Activated CD4-positive, alpha-beta T cell treated with anti-CD3 and anti-CD28 coated beads, Interleukin-2, amount 10 ng/mL, durations not matched to agents 7 days and 5 days (primary cell): Measurements from ENCODE around the gene GPBP1. TPM values are rescaled to one million over a fixed set of nuclear protein-coding genes. Genes with fewer than 3 reads are reported as not detected.
"Not testable (repeated sequence)": the region's sequence is repeated elsewhere in the genome, so short reads cannot be mapped to it uniquely, and the experiment has no call there.

Experiments used
- CTCF ChIA-PET: fragments of 350-600 bp; sonication (Branson Sonifier 250); formaldehyde crosslinking; loops from one replicate; lab custom pipeline; 2021; ENCODE audit warnings: antibody characterized with exemption; lab: Charles Lee
- POLR2A ChIA-PET: fragments of 350-600 bp; sonication (Branson Sonifier 250); formaldehyde crosslinking; loops from one replicate; lab custom pipeline; 2021; ENCODE audit warnings: antibody characterized with exemption; lab: Charles Lee
- DNase-seq: peaks from one replicate; pipeline ENCODE4 v3.0.0-alpha.2; 2020
- H3K27ac Mint-ChIP-seq: one replicate; pipeline ENCODE4 v1.8.0; 2021; ENCODE audit warnings: mild to moderate bottlenecking, moderate library complexity, mixed read lengths
- H3K27me3 Mint-ChIP-seq: one replicate; pipeline ENCODE4 v1.8.0; 2021; ENCODE audit warnings: mixed read lengths
- H3K36me3 Mint-ChIP-seq: one replicate; pipeline ENCODE4 v1.8.0; 2021; ENCODE audit warnings: low read depth, mixed read lengths
- H3K4me1 Mint-ChIP-seq: one replicate; pipeline ENCODE4 v1.8.0; 2021; ENCODE audit warnings: mixed read lengths
- H3K4me3 Mint-ChIP-seq: one replicate; pipeline ENCODE4 v1.8.0; 2021; ENCODE audit warnings: mild to moderate bottlenecking, moderate library complexity, mixed read lengths
- H3K9me3 Mint-ChIP-seq: one replicate; pipeline ENCODE4 v1.8.0; 2021; ENCODE audit warnings: mixed read lengths
- total RNA-seq, 2 experiments: library from RNA; stranded (reverse); gene quantifications; one replicate each; pipeline ENCODE4 v1.2.3, GENCODE V29; 2021

GPBP1 gene
- total RNA-seq, 2 experiments from 2014 or later: 86.4 to 104 TPM

DNA sequence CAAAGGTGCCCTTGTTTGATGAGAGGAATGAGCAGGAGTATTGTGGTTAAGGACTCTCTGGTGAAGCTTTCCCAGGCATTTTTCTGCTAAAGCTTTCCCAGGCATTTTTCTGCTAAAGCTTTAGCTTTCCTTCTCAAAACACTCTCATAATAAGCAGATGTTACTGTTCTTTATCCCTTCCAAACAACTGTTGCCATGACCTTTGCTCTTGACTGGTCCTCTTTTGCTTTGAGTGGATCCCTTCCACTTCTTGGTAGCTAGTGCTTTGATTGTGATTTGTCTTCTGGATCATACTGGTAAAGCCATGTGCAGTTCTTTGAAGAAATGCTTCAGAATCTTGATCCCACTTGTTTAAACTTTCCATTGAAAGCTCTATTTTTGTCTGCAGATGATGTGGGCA is 85.8 kb downstream of the GPBP1 start:
- no peak for DNase-seq
- Mint-ChIP-seq H3K27ac (no peak overlapping the region), H3K27me3 (no peaks in the 10 kb centered on the region), H3K36me3 (peaks cover 65% of the 10 kb centered on the region), H3K4me1 (peaks cover 21% of the 10 kb centered on the region), H3K9me3 (no peaks in the 10 kb centered on the region), H3K4me3 (no peak overlapping the region)
- POLR2A ChIA-PET: no interaction called here
- CTCF ChIA-PET: interaction anchor here (0.9 to 1.3 kb wide), 2 partner anchors 26 to 364 kb away, joined by 3 to 4 read pairs; no protein-coding TSS in a partner anchor

DNA sequence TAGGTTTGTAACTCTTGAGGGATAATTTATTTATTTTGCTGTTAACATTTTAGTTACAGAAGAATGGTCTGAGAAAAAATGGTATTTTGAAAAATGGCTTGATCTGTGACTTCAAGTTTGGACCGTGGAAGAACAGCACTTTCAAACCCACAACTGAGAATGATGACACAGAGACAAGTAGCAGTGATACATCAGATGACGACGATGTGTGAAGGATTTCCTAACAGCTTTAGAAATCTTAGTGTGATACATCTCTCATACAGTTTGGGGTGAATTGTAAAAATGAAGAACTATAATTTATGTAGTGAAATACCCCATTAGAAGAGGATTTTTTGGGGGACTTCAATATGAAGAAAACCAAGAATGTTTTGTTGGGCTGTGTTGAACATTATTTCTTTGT is 88.7 kb downstream of the GPBP1 start:
- Mint-ChIP-seq H3K27ac (no peak overlapping the region), H3K4me3 (no peak overlapping the region), H3K4me1 (peaks cover 14% of the 10 kb centered on the region), H3K36me3 (peaks cover 54% of the 10 kb centered on the region), H3K27me3 (no peaks in the 10 kb centered on the region), H3K9me3 (no peaks in the 10 kb centered on the region)
- POLR2A ChIA-PET: no interaction called here
- DNase-seq: no peak
- CTCF ChIA-PET: no interaction called here

DNA sequence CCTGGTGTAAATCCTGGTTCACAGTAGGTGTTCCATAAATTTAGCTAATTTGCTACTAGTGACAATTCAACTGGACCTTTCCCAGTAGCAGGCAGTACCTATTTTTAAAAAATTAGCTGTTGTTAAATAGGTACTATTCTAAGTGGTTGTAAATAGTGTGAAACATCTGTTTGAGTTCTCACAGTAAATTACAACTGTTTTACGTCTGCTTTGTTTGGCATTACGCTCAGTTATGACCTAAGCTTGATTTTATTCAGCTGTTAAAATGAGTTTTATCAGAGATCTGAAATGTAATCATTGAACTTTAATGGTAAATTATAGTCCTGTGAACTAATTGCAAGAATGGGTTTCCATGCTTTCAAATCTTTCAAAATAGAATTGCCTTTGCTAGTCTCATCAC is 93.9 kb downstream of the GPBP1 start:
- POLR2A ChIA-PET: no interaction called here
- H3K4me1 Mint-ChIP-seq: no peaks in the 10 kb centered on the region
- H3K4me3 Mint-ChIP-seq: no peak overlapping the region
- peaks cover 5% of the 10 kb centered on the region for H3K27me3 Mint-ChIP-seq
- DNase-seq: no peak
- no peak overlapping the region for H3K27ac Mint-ChIP-seq
- peaks cover 11% of the 10 kb centered on the region for H3K36me3 Mint-ChIP-seq
- no peaks in the 10 kb centered on the region for H3K9me3 Mint-ChIP-seq
- CTCF ChIA-PET: no interaction called here

DNA sequence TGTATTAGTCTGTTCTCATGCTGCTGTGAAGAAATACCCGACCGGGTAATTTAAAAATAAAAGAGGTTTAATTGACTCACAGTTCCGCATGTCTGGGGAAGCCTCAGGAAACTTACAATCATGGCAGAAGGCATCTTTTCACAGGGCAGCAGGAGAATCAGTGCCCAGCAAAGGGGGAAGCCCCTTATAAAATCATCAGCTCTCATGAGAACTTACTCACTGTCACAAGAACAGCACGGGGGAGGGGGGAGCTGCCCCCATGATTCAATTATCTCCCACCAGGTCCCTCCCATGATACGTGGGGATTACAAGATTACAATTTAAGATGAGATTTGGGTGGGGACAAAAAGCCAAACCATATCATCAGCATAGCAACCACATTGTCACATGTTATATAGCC is 102.5 kb downstream of the GPBP1 start:
- no peak overlapping the region for H3K27ac Mint-ChIP-seq
- no peaks in the 10 kb centered on the region for H3K4me1 Mint-ChIP-seq
- H3K9me3 Mint-ChIP-seq: no peaks in the 10 kb centered on the region
- CTCF ChIA-PET: interaction anchor here (0.6 kb wide), 1 partner anchor 108 kb away, joined by 3 read pairs; no protein-coding TSS in a partner anchor
- H3K36me3 Mint-ChIP-seq: no peaks in the 10 kb centered on the region
- peaks cover 3% of the 10 kb centered on the region for H3K27me3 Mint-ChIP-seq
- POLR2A ChIA-PET: no interaction called here
- no peak overlapping the region for H3K4me3 Mint-ChIP-seq
- no peak for DNase-seq

DNA sequence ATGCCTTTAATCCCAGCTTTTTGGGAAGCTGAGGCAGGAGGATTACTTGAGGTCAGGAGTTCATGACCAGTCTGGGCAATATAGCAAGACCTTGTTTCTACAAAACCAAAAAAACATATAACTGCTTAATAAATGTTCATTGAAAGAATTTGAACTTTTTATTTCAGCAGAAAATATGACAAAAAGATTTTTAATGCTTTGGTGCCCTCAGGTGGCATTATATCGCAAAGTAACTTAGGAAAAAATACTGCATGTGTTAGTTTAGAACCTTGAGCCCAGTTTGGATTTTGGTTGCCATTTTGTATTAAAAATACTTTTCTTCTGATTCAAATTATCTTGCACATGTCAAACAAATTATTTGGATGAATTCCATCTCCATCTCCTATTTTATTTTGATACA is 103.2 kb downstream of the GPBP1 start:
- Mint-ChIP-seq H3K36me3 (no peaks in the 10 kb centered on the region), H3K27ac (no peak overlapping the region), H3K4me3 (no peak overlapping the region), H3K27me3 (peaks cover 3% of the 10 kb centered on the region), H3K4me1 (no peaks in the 10 kb centered on the region), H3K9me3 (no peaks in the 10 kb centered on the region)
- peak; percentile 8 for DNase-seq
- CTCF ChIA-PET: no interaction called here
- POLR2A ChIA-PET: no interaction called here

DNA sequence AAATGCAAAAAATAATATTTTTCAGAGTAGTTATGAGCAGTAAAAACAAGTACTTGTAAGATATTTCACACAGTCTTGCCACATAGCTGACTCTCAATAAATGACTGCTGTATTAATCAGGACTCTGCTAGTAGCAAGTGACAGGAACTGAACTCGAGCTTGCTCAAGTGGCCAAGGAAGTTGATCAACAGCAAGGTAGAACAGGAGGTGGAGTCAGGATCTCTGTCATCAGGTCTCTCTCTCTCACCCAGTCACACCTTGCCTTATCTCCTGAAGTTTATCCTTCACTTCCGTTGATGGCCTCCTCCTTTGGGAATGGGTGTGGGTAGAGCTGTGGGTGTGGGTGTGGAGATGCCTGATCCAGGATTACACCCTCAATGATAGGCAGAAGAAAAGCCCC is 107.0 kb downstream of the GPBP1 start:
- no peaks in the 10 kb centered on the region for H3K4me1 Mint-ChIP-seq
- peaks cover 2% of the 10 kb centered on the region for H3K9me3 Mint-ChIP-seq
- H3K36me3 Mint-ChIP-seq: no peaks in the 10 kb centered on the region
- H3K27ac Mint-ChIP-seq: no peak overlapping the region
- H3K4me3 Mint-ChIP-seq: no peak overlapping the region
- CTCF ChIA-PET: no interaction called here
- POLR2A ChIA-PET: no interaction called here
- peaks cover 5% of the 10 kb centered on the region for H3K27me3 Mint-ChIP-seq
- no peak for DNase-seq

DNA sequence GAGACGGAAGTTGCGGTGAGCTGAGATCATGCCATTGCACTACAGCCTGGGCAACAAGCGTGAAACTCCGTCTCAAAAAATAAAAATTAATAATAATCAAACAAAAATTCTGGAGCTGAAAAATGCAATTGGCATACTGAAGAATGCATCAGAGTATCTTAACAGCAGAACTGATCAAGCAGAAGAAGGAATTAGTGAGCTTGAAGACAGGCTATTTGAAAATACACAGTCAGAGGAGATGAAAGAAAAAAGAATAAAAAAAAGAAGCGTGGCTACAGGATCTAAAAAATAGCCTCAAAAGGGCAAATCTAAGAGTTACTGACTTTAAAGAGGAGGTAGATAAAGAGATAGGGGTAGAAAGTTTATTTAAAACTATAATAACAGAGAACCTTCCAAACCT is 111.2 kb downstream of the GPBP1 start:
- H3K27ac Mint-ChIP-seq, H3K9me3 Mint-ChIP-seq, H3K4me3 Mint-ChIP-seq, CTCF ChIA-PET, H3K36me3 Mint-ChIP-seq, DNase-seq, H3K4me1 Mint-ChIP-seq, POLR2A ChIA-PET: not testable (repeated sequence)
- peaks cover 18% of the 10 kb centered on the region for H3K27me3 Mint-ChIP-seq

DNA sequence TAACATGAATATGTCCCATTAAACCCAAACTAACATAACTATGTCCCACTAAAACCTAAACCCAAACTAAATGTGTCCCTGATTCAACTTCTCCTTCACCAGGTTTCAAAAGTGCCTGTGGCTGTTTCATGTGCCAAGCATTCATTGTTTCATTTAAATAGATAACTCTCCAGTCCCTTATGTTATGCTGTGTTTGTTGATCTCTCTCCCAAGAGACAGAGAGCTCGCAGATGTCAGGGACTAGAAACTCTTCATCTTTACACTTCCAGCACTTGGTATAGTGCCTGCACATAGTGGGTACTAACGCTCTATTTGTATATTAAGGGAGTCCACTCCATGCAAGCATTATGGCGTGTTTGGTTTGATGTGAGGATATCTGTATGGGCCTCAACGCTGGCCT is 118.0 kb downstream of the GPBP1 start:
- H3K4me3 Mint-ChIP-seq: no peak overlapping the region
- peaks cover 21% of the 10 kb centered on the region for H3K27me3 Mint-ChIP-seq
- no peak for DNase-seq
- H3K27ac Mint-ChIP-seq: no peak overlapping the region
- no peaks in the 10 kb centered on the region for H3K36me3 Mint-ChIP-seq
- H3K9me3 Mint-ChIP-seq: no peaks in the 10 kb centered on the region
- ChIA-PET POLR2A (no interaction called here), CTCF (no interaction called here)
- H3K4me1 Mint-ChIP-seq: no peaks in the 10 kb centered on the region

DNA sequence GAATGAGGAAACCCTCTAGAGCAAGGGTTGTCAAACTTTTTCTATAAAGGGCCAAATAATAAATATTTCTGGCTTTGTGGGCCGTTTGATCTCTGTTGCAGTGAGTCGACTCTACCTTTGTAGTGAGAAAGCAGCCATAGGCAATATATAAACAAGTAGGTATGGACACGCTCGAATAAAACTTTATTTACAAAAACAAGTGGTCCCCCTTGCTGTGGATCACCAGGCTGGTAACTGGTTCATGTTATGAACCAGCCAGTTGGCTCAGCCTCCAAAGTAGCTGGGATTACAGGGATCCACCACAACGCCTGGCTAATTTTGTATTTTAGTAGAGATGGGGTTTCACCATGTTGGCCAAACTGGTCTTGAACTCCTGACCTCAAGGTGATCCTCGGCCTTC is 118.5 kb downstream of the GPBP1 start:
- Mint-ChIP-seq H3K4me3 (no peak overlapping the region), H3K9me3 (no peaks in the 10 kb centered on the region), H3K4me1 (no peaks in the 10 kb centered on the region), H3K27me3 (peaks cover 21% of the 10 kb centered on the region), H3K27ac (no peak overlapping the region), H3K36me3 (no peaks in the 10 kb centered on the region)
- POLR2A ChIA-PET: no interaction called here
- DNase-seq: no peak
- CTCF ChIA-PET: no interaction called here

DNA sequence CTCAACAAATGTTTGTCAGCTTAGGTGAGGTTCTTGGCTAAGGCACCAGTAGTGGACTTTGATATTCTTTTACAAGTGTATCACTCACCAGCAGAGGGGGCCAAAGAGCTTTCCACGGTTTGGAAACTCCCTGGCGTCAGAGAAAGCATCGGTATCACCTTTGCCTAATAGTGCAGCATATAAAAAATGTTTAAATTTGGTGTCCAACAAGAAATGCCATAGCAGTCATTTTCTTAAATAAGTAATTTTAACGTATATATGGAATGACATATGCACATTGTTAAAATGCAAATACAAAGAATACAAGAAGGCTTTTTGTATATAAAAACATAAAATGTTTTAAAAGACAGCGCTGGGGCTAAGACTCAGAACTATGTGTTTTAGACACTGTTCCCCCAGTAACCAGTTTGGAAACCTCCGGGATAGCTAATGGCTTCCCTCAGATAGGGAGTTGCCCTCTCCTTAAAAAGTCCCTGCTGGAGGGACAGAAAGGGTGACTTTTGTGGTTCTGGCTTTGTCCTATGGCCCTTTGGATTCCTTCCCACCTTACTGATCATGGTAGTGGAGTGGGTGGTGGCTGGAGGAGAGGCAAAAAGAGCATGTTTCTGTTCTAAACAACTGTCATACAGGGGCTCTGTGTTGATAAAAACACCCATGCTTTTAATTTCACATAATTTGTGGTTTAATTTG is 124.6 kb downstream of the GPBP1 start:
- Mint-ChIP-seq H3K4me3 (peak overlapping the region; percentile 43), H3K36me3 (no peaks in the 10 kb centered on the region), H3K27me3 (peaks cover 8% of the 10 kb centered on the region), H3K4me1 (peaks cover 25% of the 10 kb centered on the region), H3K27ac (peak overlapping the region; percentile 60), H3K9me3 (no peaks in the 10 kb centered on the region)
- CTCF ChIA-PET: interaction anchor here (0.6 to 1.6 kb wide), 7 partner anchors 13 to 1163 kb away, joined by 3 to 16 read pairs (median 3); no protein-coding TSS in a partner anchor
- DNase-seq: peak; percentile 92
- POLR2A ChIA-PET: no interaction called here

DNA sequence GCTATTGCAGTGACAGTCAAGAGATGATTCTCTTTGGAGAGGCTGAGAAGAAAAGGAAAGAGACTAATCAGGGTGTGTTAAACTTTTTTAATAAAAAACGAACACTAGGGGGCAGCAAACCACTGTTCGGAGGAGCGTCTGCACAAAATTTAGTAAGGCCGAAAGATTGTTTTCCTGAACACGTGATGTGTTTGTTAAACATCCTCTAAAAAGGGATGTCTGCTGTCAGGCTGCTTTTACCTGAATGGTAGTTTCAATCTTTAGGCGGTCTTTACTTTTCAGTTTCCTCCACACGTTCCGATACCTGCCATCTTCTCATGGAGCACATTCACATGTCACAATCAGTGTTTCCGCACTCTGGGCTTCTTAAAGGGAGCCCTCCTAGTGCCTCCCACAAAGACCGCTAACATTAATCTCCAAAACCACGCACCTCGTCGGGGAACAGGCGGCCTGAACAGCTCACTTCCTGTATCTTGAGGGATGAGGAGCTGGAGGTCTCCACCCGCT is 125.2 kb downstream of the GPBP1 start:
- Mint-ChIP-seq H3K36me3 (no peaks in the 10 kb centered on the region), H3K4me3 (peak overlapping the region; percentile 43), H3K9me3 (no peaks in the 10 kb centered on the region), H3K27ac (peak overlapping the region; percentile 60), H3K4me1 (peaks cover 25% of the 10 kb centered on the region), H3K27me3 (peaks cover 5% of the 10 kb centered on the region)
- DNase-seq: peak; percentile 66
- ChIA-PET POLR2A (no interaction called here), CTCF (interaction anchor here (0.6 to 1.5 kb wide), 6 partner anchors 18 to 1164 kb away, joined by 3 to 5 read pairs (median 4); no protein-coding TSS in a partner anchor)

DNA sequence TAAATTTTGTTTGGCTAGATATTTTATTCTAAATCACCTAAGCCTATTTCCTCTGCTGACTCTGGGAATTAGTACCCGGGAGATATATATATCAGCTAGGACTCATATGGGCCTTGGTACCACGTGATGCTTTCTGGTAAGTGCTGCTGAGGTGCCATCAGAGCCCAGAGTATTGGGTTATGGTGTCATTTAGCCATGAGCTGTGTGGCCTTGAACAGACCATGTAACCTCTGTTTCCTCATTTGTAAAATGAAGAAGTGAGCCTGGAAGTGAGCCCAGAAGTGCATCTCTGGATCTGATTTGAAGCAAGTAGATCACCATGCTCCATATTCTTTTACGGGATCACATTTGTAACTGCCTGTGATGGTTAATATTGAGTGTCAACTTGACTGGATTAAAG is 126.1 kb downstream of the GPBP1 start:
- CTCF ChIA-PET: interaction anchor here (0.7 to 1.3 kb wide), 2 partner anchors 17 to 199 kb away, joined by 4 read pairs; no protein-coding TSS in a partner anchor
- Mint-ChIP-seq H3K9me3 (no peaks in the 10 kb centered on the region), H3K27ac (no peak overlapping the region), H3K4me1 (peaks cover 25% of the 10 kb centered on the region), H3K36me3 (no peaks in the 10 kb centered on the region), H3K27me3 (no peaks in the 10 kb centered on the region), H3K4me3 (no peak overlapping the region)
- POLR2A ChIA-PET: no interaction called here
- DNase-seq: no peak

DNA sequence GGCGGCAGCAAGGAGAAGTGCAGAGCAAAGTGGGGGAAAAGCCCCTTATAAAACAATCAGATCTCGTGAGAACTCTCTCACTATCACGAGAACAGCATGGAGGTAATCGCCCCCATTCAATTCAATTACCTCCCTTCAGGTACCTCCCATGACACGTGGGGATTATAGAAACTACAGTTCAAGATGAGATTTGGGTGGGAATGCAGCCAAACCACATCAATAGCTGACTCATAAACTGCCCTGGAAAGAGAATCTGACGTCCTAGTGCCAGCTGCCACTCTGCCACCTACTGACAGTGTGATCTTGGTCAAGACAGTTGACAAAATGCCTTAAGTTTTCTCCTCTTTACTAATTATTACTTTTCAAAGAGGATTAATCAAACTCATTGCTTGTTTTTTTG is 128.3 kb downstream of the GPBP1 start:
- H3K9me3 Mint-ChIP-seq: peaks cover 6% of the 10 kb centered on the region
- POLR2A ChIA-PET: no interaction called here
- H3K27me3 Mint-ChIP-seq: no peaks in the 10 kb centered on the region
- CTCF ChIA-PET: interaction anchor here (1.0 kb wide), 1 partner anchor 1159 kb away, joined by 3 read pairs; no protein-coding TSS in a partner anchor
- no peaks in the 10 kb centered on the region for H3K36me3 Mint-ChIP-seq
- peaks cover 25% of the 10 kb centered on the region for H3K4me1 Mint-ChIP-seq
- no peak for DNase-seq
- H3K27ac Mint-ChIP-seq: no peak overlapping the region
- H3K4me3 Mint-ChIP-seq: no peak overlapping the region
